Measurements from ENCODE around the gene AKAP13.

- TF ChIP-seq ZSCAN30 (tag by site-specific recombination; IDR thresholded peaks at IDR 0.05) (no peak), CTCF (tag by site-specific recombination; IDR thresholded peaks at IDR 0.05) (no peak), ZNF624 (tag by site-specific recombination; IDR thresholded peaks at IDR 0.05) (no peak), AEBP2 (tag by site-specific recombination; IDR thresholded peaks at IDR 0.05; ENCODE audit: borderline replicate concordance) (no peak), ZNF837 (tag by site-specific recombination; IDR thresholded peaks at IDR 0.05) (no peak), EGR2 (tag by site-specific recombination; IDR thresholded peaks at IDR 0.05; ENCODE audit: low read depth) (no peak), MYNN (tag by site-specific recombination; IDR thresholded peaks at IDR 0.05; ENCODE audit: borderline replicate concordance) (no peak)
- TF ChIP-seq, protein P1, sequence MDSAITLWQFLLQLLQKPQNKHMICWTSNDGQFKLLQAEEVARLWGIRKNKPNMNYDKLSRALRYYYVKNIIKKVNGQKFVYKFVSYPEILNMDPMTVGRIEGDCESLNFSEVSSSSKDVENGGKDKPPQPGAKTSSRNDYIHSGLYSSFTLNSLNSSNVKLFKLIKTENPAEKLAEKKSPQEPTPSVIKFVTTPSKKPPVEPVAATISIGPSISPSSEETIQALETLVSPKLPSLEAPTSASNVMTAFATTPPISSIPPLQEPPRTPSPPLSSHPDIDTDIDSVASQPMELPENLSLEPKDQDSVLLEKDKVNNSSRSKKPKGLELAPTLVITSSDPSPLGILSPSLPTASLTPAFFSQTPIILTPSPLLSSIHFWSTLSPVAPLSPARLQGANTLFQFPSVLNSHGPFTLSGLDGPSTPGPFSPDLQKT (IDR thresholded peaks at IDR 0.05; ENCODE audit: borderline replicate concordance, low read depth, low read length): no peak
- TF ChIP-seq, protein P2, sequence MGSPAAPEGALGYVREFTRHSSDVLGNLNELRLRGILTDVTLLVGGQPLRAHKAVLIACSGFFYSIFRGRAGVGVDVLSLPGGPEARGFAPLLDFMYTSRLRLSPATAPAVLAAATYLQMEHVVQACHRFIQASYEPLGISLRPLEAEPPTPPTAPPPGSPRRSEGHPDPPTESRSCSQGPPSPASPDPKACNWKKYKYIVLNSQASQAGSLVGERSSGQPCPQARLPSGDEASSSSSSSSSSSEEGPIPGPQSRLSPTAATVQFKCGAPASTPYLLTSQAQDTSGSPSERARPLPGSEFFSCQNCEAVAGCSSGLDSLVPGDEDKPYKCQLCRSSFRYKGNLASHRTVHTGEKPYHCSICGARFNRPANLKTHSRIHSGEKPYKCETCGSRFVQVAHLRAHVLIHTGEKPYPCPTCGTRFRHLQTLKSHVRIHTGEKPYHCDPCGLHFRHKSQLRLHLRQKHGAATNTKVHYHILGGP (tag by site-specific recombination; IDR thresholded peaks at IDR 0.05): no peak
These were observed 1.7 kb downstream of the AKAP13 start for GRCh38 chr15:85381850-85382751.

Data from HEK293 (cell line).